PC-3 (cell line): ENCODE results near the gene REEP6. TPM values are rescaled to one million over a fixed set of nuclear protein-coding genes. Genes with fewer than 3 reads are reported as not detected.
A peak's percentile ranks its signal among the peaks of the same experiment; 100 is the strongest.

Source experiments
- ATAC-seq: fragments of 200-7000 bp; cut with Tn5 transposase; 2 replicates; pipeline ENCODE4 v1.9.1; 2020; ENCODE audit warnings: mild to moderate bottlenecking, moderate library complexity
- BruUV-seq: library from RNA; stranded (reverse); fragments of 400-500 nt; replicated peaks from 2 replicates; lab custom pipeline; 2021; lab: Mats Ljungman, UMichigan
- CTCF ChIA-PET: fragments of 300-600 bp; sonication (Branson Sonifier 250); formaldehyde crosslinking; loops from one replicate; lab custom pipeline; 2022; ENCODE audit warnings: antibody characterized with exemption; lab: Charles Lee
- POLR2A ChIA-PET: fragments of 300-600 bp; sonication (Branson Sonifier 250); formaldehyde crosslinking; loops from one replicate; lab custom pipeline; 2022; ENCODE audit warnings: antibody characterized with exemption; ENCODE audit not compliant: unreplicated experiment; lab: Charles Lee
- DNase-seq: peaks from one replicate; pipeline ENCODE4 v3.0.0-alpha.2; 2015
- H2AFZ ChIP-seq: fragments of 300-600 bp; sonication (generic); 2 replicates; pipeline ENCODE4 v1.6.0; 2016; ENCODE audit warnings: antibody characterized with exemption, low read length
- H3F3A ChIP-seq: fragments of 300-600 bp; sonication (generic); one replicate; pipeline ENCODE4 v1.6.0; 2017; ENCODE audit warnings: antibody characterized with exemption, low read length, control low read depth, mild to moderate bottlenecking; ENCODE audit not compliant: unreplicated experiment
- H3K27ac ChIP-seq: fragments of 300-600 bp; sonication (generic); 2 replicates; pipeline ENCODE4 v1.5.1; 2016; ENCODE audit warnings: mild to moderate bottlenecking, low read length
- H3K27me3 ChIP-seq: fragments of 300-600 bp; sonication (generic); 2 replicates; pipeline ENCODE4 v1.6.1; 2016; ENCODE audit warnings: low read length, mixed read lengths
- H3K36me3 ChIP-seq: fragments of 300-600 bp; sonication (generic); 2 replicates; pipeline ENCODE4 v1.6.1; 2016; ENCODE audit warnings: low read depth, mixed run types, low read length, mixed read lengths
- H3K4me1 ChIP-seq: fragments of 300-600 bp; sonication (generic); 2 replicates; pipeline ENCODE4 v1.5.1; 2016; ENCODE audit warnings: low read length; ENCODE audit not compliant: insufficient read depth
- H3K4me2 ChIP-seq: fragments of 300-600 bp; sonication (generic); 2 replicates; pipeline ENCODE4 v1.6.0; 2016; ENCODE audit warnings: low read length
- H3K4me3 ChIP-seq: fragments of 300-600 bp; sonication (generic); 2 replicates; pipeline ENCODE4 v1.5.1; 2016; ENCODE audit warnings: mild to moderate bottlenecking, low read length, mixed read lengths
- H3K79me2 ChIP-seq: fragments of 300-600 bp; sonication (generic); 2 replicates; pipeline ENCODE4 v1.6.1; 2017; ENCODE audit warnings: low read length, mixed read lengths
- H3K9ac ChIP-seq: fragments of 300-600 bp; sonication (generic); 2 replicates; pipeline ENCODE4 v1.6.0; 2016; ENCODE audit warnings: mild to moderate bottlenecking, low read length
- H3K9me2 ChIP-seq: fragments of 300-600 bp; sonication (generic); replicated peaks from 2 replicates; pipeline ENCODE4 v1.6.1; 2016; ENCODE audit warnings: mixed run types, low read length, mixed read lengths
- H3K9me3 ChIP-seq: fragments of 300-600 bp; sonication (generic); 2 replicates; pipeline ENCODE4 v1.6.1; 2016; ENCODE audit warnings: low read length, mixed read lengths
- H4K20me1 ChIP-seq: fragments of 300-600 bp; sonication (generic); 2 replicates; pipeline ENCODE4 v1.6.1; 2016; ENCODE audit warnings: low read length, mixed read lengths
- CTCF ChIP-seq: fragments of 300-600 bp; sonication (generic); conservative IDR thresholded peaks from 2 replicates; pipeline ENCODE4 v1.5.1; 2017; ENCODE audit warnings: antibody characterized with exemption, low read depth, mild to moderate bottlenecking, low read length
- EZH2 ChIP-seq: fragments of 300-600 bp; sonication (generic); IDR thresholded peaks from one replicate; pipeline ENCODE4 v1.6.1; 2017; ENCODE audit warnings: antibody characterized with exemption, mild to moderate bottlenecking, low read length; ENCODE audit not compliant: unreplicated experiment
- EZH2phosphoT487 ChIP-seq: fragments of 300-600 bp; sonication (generic); IDR thresholded peaks from 2 replicates; pipeline ENCODE4 v1.6.1; 2018; ENCODE audit warnings: mild to moderate bottlenecking, antibody characterized with exemption, low read length, borderline replicate concordance
- intact Hi-C: fragments of 100-400 bp; cut with micrococcal nuclease; formaldehyde crosslinking; loops from 2 replicates; pipeline ENCODE4 v1.9.0; 2023
- total RNA-seq: library from RNA; depleted of rRNA; stranded (reverse); fragments of >200 nt; gene quantifications from 2 replicates; pipeline ENCODE4 v1.2.3, GENCODE V29; 2014

The REEP6 gene
- total RNA-seq, 1 experiment from 2014 or later = 27.2 TPM

GRCh38 chr19:1495051-1495798, 4.2 kb downstream of the REEP6 start:
- no peak overlapping the region for H3K4me2 ChIP-seq

GRCh38 chr19:1495799-1496713, 5.1 kb downstream of the REEP6 start:
- peak overlapping the region; percentile 22; the same call in 1 of the 2 replicates for H3K4me2 ChIP-seq
- H3K27ac ChIP-seq = no peak overlapping the region
- no peaks in the 10 kb centered on the region for H3K9me3 ChIP-seq
- TF ChIP-seq EZH2 (no peak), CTCF (no peak), EZH2phosphoT487 (no peak)
- no peak overlapping the region for H2AFZ ChIP-seq
- H4K20me1 ChIP-seq = no peaks in the 10 kb centered on the region
- DNase-seq = no peak
- POLR2A ChIA-PET = no interaction called here
- H3F3A ChIP-seq = no peaks in the 10 kb centered on the region
- no peak overlapping the region for H3K4me3 ChIP-seq
- H3K9ac ChIP-seq = no peak overlapping the region
- H3K4me1 ChIP-seq = peaks cover 12% of the 10 kb centered on the region
- no TSS peak for BruUV-seq
- intact Hi-C loops = no loop called here
- no peaks in the 10 kb centered on the region for H3K36me3 ChIP-seq
- H3K27me3 ChIP-seq = no peaks in the 10 kb centered on the region
- ATAC-seq = no peak
- CTCF ChIA-PET = no interaction called here
- no peaks in the 10 kb centered on the region for H3K9me2 ChIP-seq
- 0 out of 2 replicates have a peak, but pooled peaks cover 3% of the 10 kb centered on the region for H3K79me2 ChIP-seq

More at GRCh38 chr19:1495051-1495798, 4.2 kb downstream of the REEP6 start:
- 0 out of 2 replicates have a peak, but pooled peaks cover 3% of the 10 kb centered on the region for H3K79me2 ChIP-seq
- POLR2A ChIA-PET = no interaction called here
- no peak for ATAC-seq
- no peaks in the 10 kb centered on the region for H3K9me3 ChIP-seq
- no peaks in the 10 kb centered on the region for H3K36me3 ChIP-seq
- BruUV-seq = no TSS peak
- H3K4me3 ChIP-seq = no peak overlapping the region
- H4K20me1 ChIP-seq = no peaks in the 10 kb centered on the region
- DNase-seq = no peak
- TF ChIP-seq CTCF (no peak), EZH2 (no peak), EZH2phosphoT487 (no peak)
- no peak overlapping the region for H3K9ac ChIP-seq
- H3K9me2 ChIP-seq = no peaks in the 10 kb centered on the region
- H3K4me1 ChIP-seq = peaks cover 12% of the 10 kb centered on the region
- intact Hi-C loops = no loop called here
- H3K27me3 ChIP-seq = no peaks in the 10 kb centered on the region
- no peak overlapping the region for H3K27ac ChIP-seq
- H2AFZ ChIP-seq = no peak overlapping the region
- no peaks in the 10 kb centered on the region for H3F3A ChIP-seq
- CTCF ChIA-PET = no interaction called here
